GM18907 (cell line): ENCODE measurements around the gene FAM185A.
"Not testable (repeated sequence)": the region's sequence is repeated elsewhere in the genome, so short reads cannot be mapped to it uniquely, and the experiment has no call there.

ENCODE experiments used
- ATAC-seq: cut with Tn5 transposase; IDR thresholded peaks from one replicate; pipeline ENCODE4 v1.9.1; 2021; ENCODE audit warnings: mild to moderate bottlenecking, moderate library complexity; ENCODE audit not compliant: unreplicated experiment

FAM185A gene

DNA sequence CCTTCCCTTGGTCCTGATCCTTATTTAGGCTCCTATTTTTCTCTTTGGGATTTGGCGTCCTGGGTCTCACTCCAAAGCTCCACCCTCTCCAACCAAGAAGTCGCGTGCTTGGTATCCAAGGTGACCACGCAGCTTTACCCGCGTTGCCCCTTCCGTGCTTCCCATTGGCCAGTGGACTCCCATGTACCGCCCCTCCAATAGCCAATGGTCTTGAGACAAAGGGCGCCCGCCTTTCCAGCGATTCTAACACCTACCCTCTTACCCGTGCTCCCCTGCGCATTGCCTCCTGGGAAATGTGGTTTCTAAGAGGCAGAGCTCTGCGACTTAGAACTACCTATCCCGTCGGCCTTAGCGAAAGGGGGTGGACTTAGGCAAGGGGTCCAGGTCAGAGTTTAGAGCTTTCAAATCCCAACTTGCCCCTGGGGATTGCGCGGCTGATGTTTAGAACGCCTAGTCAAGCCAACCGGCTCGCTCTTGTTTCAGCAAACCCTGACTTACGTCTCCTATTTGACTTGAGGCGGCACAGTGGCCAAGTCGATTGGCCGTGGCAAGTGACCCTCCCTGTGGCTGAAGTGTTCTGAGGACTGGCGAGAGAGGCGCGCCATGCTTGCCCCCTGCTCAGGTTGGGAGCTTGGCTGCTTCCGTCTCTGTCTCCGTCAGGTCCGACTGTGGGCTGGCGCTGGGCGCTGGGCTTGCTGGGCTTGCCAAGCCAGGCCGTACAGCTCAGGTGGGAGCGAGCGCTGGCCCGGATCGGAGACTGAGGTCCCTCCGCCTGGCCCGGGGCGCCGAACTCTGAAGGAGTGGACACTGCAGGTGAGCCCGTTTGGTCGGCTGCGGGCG is at the start of gene FAM185A:
Gene FAM185A (plus strand): TSS at position 395 of the 840 bp plus-strand sequence. CDS start 209 bp downstream, at position 604.
- peak; percentile 98 for ATAC-seq

GRCh38 chr7:102713011-102713690 is 35.6 kb upstream of the FAM185A start:
- ATAC-seq: not testable (repeated sequence)

DNA sequence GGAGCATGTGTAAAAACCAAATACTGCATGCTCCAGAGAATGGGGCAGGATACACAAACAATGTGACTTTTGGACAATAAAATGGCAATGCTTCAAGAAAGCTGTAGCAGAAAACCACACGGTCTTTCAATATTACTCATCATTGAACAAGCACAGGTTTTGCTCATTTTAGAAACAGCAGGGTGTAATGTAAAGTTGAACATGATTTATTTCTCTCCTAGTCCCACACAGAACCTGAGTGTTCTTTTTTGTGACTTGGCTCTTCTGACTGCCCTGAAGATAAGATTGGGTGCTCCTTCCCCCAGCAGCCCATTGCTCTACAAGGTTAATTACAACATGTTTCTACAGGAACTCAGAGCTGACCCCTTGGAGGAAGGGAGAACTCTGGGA is 35.1 kb upstream of the FAM185A start:
- peak; percentile 92 for ATAC-seq

- not testable (repeated sequence) for ATAC-seq
Measured at GRCh38 chr7:102714774-102715522, 33.9 kb upstream of the FAM185A start.

GRCh38 chr7:102715718-102716117 is 33.1 kb upstream of the FAM185A start:
- not testable (repeated sequence) for ATAC-seq

GRCh38 chr7:102718491-102718890 is 30.3 kb upstream of the FAM185A start:
- ATAC-seq: not testable (repeated sequence)

DNA sequence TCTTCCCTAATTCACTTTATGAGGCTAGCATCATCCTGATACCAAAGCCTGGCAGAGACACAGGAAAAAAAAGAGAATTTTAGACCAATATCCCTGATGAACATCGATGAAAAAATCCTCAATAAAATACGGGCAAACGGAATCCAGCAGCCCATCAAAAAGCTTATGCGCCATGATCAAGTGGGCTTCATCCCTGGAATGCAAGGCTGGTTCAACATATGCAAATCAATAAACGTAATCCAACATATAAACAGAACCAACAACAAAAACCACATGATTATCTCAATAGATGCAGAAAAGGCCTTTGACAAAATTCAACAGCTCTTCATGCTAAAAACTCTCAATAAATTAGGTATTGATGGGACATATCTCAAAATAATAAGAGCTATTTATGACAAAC is 22.6 kb upstream of the FAM185A start:
- ATAC-seq: not testable (repeated sequence)

- ATAC-seq: not testable (repeated sequence)
Measured at GRCh38 chr7:102729670-102730069, 19.1 kb upstream of the FAM185A start.

DNA sequence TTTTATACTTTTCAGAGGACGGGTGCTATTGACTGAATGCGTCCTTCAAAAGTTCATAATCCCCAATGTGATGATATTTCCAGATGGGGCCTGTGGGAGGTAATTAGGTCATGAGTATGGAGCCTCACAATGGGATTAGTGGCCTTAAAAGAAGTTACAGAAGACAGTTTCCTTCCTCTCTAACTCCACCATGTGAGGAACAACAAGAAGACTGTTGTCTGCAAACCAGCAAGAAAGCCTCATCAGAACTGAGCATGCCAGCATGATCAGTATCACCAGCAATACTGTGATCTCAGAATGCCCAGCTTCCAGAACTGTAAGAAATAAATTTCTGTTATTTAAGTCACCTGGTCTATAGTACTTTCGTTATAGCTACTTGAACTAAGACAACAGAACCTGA is 18.4 kb upstream of the FAM185A start:
- not testable (repeated sequence) for ATAC-seq

GRCh38 chr7:102742002-102742771 is 6.6 kb upstream of the FAM185A start:
- ATAC-seq: peak; percentile 54

DNA sequence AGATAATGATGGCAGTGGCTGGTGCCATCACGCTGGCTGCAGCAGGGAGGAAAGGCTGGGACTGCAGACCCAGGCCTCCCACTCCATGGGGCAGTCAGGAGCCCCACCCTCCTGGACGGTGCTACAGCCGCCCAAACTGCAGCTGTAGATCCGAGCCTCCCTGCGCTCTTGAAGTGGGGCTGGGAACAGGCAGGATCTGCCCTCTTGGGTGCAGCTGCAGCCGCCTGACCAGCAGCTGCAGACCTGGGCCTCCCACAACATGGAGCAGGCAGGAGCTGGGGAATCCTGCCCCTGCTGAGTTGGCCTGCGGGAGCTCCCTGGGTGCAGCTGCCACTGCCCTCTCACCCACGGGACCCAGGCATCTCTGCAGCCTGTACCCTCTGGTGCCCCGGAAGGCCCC is 4.9 kb upstream of the FAM185A start:
- not testable (repeated sequence) for ATAC-seq

DNA sequence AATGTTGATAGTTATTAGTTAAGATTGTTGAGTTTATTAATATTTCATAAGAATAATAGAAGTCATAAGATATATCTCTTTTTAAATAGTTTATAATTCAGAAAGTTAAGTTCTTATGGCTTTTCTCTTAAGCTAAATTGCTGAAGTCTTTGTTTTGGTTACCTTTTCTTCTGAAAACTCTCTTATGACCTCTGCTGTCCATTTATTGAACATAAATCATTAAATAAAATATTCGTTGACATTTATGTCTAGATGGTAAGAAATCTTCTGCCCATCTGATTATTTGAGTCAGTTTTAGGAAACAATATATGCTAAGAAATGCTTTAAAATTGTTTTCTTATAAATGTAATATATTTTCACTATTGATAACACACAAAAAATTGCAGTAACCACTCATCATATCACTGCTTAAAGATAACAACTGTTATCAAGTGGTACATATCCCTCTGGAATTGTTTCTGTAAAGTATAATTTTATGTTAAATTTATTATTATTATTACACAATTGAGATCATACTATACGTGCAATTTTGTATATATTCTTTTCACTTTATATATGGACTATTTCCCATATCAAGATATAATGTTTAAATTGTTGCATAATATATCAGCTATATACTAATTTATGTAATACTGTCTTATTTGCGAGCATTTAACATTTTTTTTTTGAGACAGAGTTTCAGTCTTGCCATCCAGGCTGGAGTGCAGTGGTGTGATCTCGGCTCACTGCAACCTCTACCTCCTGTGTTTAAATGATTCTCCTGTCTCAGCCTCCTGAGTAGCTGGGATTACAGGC is 3.1 kb upstream of the FAM185A start:
- ATAC-seq: not testable (repeated sequence)

- ATAC-seq: not testable (repeated sequence)
Measured at GRCh38 chr7:102749445-102749786, 617 bp downstream of the FAM185A start.

- not testable (repeated sequence) for ATAC-seq
Measured at GRCh38 chr7:102758227-102758626, 9.4 kb downstream of the FAM185A start.

DNA sequence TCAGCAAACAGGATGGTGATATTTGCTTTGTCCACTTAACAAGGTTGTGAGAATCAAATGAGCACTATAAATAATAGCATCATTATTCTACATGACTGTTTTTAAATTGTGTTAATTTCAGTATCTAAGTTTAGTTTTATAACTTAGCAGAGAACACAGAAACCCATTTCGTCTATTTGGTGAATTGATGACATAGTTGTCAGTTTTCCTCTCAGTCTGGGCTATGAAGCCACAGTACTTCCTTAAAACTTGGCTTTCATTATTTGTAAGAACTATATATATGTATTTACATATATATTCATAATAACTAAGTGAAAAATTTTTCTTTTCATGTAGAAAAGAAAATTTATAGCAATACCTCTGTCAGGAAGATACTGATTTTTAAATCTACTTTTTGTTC is 11.1 kb downstream of the FAM185A start:
- ATAC-seq: not testable (repeated sequence)

DNA sequence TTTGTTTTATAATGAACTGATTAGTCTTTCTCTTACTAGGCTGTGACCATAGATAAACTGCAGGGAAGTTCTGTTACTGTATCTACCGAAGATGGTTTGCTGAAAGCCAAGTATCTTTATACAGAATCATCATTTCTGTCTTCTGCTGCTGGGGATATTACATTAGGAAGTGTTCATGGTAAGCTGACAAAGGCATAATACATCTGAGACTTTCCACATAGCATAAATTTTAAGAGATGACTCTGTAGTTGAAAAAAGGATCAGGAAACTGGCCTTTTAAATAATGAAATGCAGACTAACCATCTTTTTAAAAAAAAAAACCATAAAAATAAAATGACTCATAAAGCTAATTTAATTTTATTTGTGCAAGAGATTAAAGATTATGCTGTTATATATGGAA is 12.4 kb downstream of the FAM185A start:
- not testable (repeated sequence) for ATAC-seq

DNA sequence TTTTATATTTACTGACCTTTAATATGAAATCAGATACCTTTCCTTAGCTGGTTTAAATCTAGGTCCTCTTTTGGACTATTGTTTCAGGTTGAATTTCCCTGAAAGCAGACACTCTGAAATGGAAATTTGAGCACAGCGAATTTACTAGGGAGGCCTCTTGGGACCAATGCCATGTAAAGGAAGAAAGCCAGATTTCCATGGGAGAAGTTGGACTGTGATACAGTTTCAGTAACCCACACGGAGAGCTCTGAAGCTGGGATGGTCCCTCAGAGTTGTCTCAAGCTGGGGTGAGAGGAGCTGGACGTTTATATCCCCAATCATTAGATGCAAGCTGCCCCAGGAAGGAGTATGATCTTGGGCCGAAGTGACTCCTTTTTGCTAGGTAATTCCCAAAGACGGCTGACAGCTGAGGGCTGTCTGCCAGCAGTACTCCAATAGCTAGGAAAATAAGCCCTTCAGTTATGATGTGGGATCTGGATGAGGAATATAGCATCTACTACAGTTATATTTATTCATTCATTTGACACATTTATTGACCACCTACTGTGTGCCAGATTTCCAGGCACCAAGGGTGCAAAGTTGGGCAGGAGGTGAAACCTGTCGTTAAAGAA is 14.6 kb downstream of the FAM185A start:
- not testable (repeated sequence) for ATAC-seq

DNA sequence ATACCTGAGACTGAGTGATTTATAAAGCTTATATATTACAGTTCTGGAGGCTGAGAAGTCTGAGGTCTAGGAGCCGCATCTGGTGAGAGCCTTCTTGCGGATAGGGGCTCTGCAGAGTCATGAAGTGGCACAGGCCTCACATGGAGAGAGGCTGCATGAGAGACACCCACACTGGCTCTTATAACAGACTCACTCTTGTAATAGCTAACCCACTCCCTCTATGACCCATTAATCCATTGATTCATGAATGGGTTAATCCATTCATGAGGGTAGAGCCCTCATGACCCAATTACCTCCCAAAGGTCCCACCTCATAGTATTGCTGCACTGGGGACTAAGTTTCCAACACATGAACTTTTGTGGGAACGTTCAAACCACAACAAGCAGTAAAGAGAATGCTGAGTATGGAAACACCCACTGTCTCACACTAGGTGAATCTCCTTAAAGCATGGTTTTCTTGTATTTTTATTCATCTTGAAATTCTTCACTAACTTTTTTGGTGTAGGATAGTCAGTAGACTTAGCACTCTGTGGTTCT is 20.9 kb downstream of the FAM185A start:
- not testable (repeated sequence) for ATAC-seq

DNA sequence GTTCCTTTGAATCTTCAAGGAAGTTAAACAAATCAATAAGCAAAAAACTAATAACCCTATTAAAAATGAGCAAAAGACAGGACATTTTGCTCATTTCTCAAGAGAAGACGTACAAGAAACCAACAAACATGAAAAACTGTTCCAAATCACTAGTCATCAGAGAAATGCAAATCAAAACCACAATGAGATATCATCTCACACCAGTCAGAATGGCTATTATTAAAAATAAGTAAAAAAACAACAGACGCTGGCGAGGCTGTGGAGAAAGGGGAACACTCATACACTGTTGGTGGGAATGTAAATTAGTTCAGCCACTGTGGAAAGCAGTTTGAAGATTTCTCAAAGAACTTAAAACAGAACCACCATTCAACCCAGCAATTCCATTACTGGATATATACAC is 21.7 kb downstream of the FAM185A start:
- ATAC-seq: not testable (repeated sequence)
